ENCODE results near the gene FADS2.

DNA sequence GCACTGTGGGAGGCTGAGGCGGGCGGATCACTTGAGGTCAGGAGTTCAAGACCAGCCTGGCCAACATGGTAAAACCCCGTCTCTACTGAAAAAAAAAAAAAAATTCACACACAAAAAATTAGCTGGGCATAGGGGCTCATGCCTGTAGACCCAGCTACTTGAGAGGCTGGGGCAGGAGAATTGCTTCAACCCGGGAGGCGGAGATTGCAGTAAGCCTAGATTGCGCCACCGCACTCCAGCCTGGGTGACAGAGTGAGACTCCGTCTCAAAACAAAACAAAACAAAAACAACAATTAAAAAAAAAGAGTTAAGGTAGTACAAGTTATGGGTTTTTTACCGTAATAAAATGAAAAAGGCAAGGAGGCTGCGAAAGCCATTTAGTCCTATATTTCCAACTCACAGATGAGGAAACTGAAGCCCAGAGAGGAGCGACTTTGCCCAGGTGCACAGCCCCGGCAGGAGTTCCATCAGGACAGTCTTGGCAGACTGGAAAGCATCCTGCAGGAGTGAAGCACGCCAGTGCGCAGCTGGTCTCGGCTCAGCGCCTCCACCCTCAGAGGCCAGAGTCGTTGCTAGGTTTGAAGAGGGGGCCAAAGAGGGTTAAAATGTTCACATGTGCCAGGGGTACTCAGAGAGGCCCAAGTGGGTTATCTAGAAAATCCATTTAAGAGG, 67.1 kb downstream of the FADS2 start:
- no peak for TF ChIP-seq CTCF (IDR thresholded peaks at IDR 0.05)
- TF ChIP-seq POLR2AphosphoS5 (IDR thresholded peaks at IDR 0.05), result no peak
